Measurements from ENCODE around the gene C3orf20.

GRCh38 chr3:14647976-14648955 is 26.7 kb upstream of the C3orf20 start:
- TF ChIP-seq FOXM1 (IDR thresholded peaks at IDR 0.05; ENCODE audit: borderline replicate concordance) = no peak
- no peak for TF ChIP-seq ELF4 (IDR thresholded peaks at IDR 0.05)
- no peak for TF ChIP-seq BHLHE40 (IDR thresholded peaks at IDR 0.05; ENCODE audit: borderline replicate concordance)
- no peak for TF ChIP-seq HDGF (IDR thresholded peaks at IDR 0.05; ENCODE audit: borderline replicate concordance)
- no peak for TF ChIP-seq SP1 (IDR thresholded peaks at IDR 0.05)
- no peak for TF ChIP-seq FOXA1 (IDR thresholded peaks at IDR 0.05)
- TF ChIP-seq TARDBP (IDR thresholded peaks at IDR 0.05) = no peak
- TF ChIP-seq LEF1 (IDR thresholded peaks at IDR 0.05; ENCODE audit: borderline replicate concordance) = no peak
- no peak for TF ChIP-seq ARNT (IDR thresholded peaks at IDR 0.05)
- TF ChIP-seq, protein P1, sequence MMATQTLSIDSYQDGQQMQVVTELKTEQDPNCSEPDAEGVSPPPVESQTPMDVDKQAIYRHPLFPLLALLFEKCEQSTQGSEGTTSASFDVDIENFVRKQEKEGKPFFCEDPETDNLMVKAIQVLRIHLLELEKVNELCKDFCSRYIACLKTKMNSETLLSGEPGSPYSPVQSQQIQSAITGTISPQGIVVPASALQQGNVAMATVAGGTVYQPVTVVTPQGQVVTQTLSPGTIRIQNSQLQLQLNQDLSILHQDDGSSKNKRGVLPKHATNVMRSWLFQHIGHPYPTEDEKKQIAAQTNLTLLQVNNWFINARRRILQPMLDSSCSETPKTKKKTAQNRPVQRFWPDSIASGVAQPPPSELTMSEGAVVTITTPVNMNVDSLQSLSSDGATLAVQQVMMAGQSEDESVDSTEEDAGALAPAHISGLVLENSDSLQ (IDR thresholded peaks at IDR 0.05) = no peak
- no peak for TF ChIP-seq SUZ12 (IDR thresholded peaks at IDR 0.05)
- no peak for TF ChIP-seq L3MBTL2 (conservative IDR thresholded peaks at IDR 0.05)
- TF ChIP-seq FOXK2 (IDR thresholded peaks at IDR 0.05) = no peak
- no peak for TF ChIP-seq NFRKB (IDR thresholded peaks at IDR 0.05)
